ENCODE measurements around the gene DIRAS1. TPM values are rescaled to one million over a fixed set of nuclear protein-coding genes. Genes with fewer than 3 reads are reported as not detected.

DIRAS1 gene
- total and polyA plus RNA-seq, 2 experiments from 2014 or later: 2.8 to 18.6 TPM

DNA sequence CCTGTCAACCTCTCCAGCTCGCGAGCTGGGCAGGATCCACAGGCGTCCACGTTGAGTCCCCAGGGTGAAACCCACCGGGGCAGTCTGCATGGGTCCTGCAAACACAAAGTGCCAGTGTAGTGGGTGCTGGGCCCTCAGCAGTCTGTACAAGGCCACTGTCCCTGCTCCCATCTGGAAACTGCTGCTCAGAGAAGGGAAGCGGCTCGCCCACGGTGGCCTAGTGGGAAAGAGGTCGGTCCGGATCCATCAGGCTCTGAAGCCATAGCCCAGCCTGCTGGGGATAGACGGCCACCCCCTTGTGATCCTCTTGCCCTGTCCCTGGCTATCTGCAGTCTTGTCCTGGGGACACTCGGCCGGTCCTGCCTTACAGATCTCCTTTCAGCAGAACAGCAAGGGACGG, 2.6 kb upstream of the DIRAS1 start:
- H3K27ac ChIP-seq (ENCODE audit: low read depth): no peak overlapping the region
- no peaks in the 10 kb centered on the region for H4K20me1 ChIP-seq (replicated peaks; ENCODE audit: insufficient read depth)

More for the DNA sequence above, 2.6 kb upstream of the DIRAS1 start:
- Histone ChIP-seq H3F3A (replicated peaks; ENCODE audit: low read depth) (0 out of 2 replicates have a peak, but pooled peaks cover 5% of the 10 kb centered on the region), H3K36me3 (ENCODE audit: insufficient read depth) (no peaks in the 10 kb centered on the region), H3K27me3 (ENCODE audit: insufficient read depth) (0 out of 2 replicates have a peak, but pooled peaks cover 6% of the 10 kb centered on the region), H3K4me2 (no peak overlapping the region), H3K9me2 (ENCODE audit: insufficient read depth) (no peaks in the 10 kb centered on the region), H2AFZ (no peak overlapping the region), H3K4me3 (no peak overlapping the region), H3K79me2 (replicated peaks; ENCODE audit: insufficient read depth) (no peaks in the 10 kb centered on the region), H3K4me1 (ENCODE audit: insufficient read depth) (peaks cover 11% of the 10 kb centered on the region; the same call in 1 of the 2 replicates)
- Mint-ChIP-seq H3K4me1 (peaks cover 19% of the 10 kb centered on the region), H3K36me3 (ENCODE audit: low read depth) (peaks cover 3% of the 10 kb centered on the region; the same call in 1 of the 3 replicates), H3K9me3 (no peaks in the 10 kb centered on the region), H3K27me3 (ENCODE audit: insufficient read depth, low read depth, poor library complexity) (peaks cover 34% of the 10 kb centered on the region), H3K27ac (no peak overlapping the region), H3K4me3 (no peak overlapping the region)
- DNase-seq (ENCODE audit: low spot score): no peak
- TF ChIP-seq ZNF331 (CRISPR knock-in tag; IDR thresholded peaks at IDR 0.05; ENCODE audit: low read depth) (no peak), JUNB (IDR thresholded peaks at IDR 0.05; ENCODE audit: unreplicated experiment) (no peak), NANOG (IDR thresholded peaks at IDR 0.05; ENCODE audit: borderline replicate concordance) (no peak), ZNF114 (CRISPR knock-in tag; IDR thresholded peaks at IDR 0.05) (no peak), CREB1 (CRISPR knock-in tag; IDR thresholded peaks at IDR 0.05; ENCODE audit: low read depth) (no peak), EZH2 (IDR thresholded peaks at IDR 0.05; ENCODE audit: low read depth, unreplicated experiment) (no peak), STAT1 (IDR thresholded peaks at IDR 0.05; ENCODE audit: unreplicated experiment) (no peak), EZH2phosphoT487 (IDR thresholded peaks at IDR 0.05; ENCODE audit: unreplicated experiment) (no peak), POLR2AphosphoS5 (IDR thresholded peaks at IDR 0.05; ENCODE audit: low read depth) (no peak)
- TF ChIP-seq, protein P1, sequence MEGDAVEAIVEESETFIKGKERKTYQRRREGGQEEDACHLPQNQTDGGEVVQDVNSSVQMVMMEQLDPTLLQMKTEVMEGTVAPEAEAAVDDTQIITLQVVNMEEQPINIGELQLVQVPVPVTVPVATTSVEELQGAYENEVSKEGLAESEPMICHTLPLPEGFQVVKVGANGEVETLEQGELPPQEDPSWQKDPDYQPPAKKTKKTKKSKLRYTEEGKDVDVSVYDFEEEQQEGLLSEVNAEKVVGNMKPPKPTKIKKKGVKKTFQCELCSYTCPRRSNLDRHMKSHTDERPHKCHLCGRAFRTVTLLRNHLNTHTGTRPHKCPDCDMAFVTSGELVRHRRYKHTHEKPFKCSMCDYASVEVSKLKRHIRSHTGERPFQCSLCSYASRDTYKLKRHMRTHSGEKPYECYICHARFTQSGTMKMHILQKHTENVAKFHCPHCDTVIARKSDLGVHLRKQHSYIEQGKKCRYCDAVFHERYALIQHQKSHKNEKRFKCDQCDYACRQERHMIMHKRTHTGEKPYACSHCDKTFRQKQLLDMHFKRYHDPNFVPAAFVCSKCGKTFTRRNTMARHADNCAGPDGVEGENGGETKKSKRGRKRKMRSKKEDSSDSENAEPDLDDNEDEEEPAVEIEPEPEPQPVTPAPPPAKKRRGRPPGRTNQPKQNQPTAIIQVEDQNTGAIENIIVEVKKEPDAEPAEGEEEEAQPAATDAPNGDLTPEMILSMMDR (conservative IDR thresholded peaks at IDR 0.05; ENCODE audit: low read depth in 2 of 2): no peak
- TF ChIP-seq, protein P2, sequence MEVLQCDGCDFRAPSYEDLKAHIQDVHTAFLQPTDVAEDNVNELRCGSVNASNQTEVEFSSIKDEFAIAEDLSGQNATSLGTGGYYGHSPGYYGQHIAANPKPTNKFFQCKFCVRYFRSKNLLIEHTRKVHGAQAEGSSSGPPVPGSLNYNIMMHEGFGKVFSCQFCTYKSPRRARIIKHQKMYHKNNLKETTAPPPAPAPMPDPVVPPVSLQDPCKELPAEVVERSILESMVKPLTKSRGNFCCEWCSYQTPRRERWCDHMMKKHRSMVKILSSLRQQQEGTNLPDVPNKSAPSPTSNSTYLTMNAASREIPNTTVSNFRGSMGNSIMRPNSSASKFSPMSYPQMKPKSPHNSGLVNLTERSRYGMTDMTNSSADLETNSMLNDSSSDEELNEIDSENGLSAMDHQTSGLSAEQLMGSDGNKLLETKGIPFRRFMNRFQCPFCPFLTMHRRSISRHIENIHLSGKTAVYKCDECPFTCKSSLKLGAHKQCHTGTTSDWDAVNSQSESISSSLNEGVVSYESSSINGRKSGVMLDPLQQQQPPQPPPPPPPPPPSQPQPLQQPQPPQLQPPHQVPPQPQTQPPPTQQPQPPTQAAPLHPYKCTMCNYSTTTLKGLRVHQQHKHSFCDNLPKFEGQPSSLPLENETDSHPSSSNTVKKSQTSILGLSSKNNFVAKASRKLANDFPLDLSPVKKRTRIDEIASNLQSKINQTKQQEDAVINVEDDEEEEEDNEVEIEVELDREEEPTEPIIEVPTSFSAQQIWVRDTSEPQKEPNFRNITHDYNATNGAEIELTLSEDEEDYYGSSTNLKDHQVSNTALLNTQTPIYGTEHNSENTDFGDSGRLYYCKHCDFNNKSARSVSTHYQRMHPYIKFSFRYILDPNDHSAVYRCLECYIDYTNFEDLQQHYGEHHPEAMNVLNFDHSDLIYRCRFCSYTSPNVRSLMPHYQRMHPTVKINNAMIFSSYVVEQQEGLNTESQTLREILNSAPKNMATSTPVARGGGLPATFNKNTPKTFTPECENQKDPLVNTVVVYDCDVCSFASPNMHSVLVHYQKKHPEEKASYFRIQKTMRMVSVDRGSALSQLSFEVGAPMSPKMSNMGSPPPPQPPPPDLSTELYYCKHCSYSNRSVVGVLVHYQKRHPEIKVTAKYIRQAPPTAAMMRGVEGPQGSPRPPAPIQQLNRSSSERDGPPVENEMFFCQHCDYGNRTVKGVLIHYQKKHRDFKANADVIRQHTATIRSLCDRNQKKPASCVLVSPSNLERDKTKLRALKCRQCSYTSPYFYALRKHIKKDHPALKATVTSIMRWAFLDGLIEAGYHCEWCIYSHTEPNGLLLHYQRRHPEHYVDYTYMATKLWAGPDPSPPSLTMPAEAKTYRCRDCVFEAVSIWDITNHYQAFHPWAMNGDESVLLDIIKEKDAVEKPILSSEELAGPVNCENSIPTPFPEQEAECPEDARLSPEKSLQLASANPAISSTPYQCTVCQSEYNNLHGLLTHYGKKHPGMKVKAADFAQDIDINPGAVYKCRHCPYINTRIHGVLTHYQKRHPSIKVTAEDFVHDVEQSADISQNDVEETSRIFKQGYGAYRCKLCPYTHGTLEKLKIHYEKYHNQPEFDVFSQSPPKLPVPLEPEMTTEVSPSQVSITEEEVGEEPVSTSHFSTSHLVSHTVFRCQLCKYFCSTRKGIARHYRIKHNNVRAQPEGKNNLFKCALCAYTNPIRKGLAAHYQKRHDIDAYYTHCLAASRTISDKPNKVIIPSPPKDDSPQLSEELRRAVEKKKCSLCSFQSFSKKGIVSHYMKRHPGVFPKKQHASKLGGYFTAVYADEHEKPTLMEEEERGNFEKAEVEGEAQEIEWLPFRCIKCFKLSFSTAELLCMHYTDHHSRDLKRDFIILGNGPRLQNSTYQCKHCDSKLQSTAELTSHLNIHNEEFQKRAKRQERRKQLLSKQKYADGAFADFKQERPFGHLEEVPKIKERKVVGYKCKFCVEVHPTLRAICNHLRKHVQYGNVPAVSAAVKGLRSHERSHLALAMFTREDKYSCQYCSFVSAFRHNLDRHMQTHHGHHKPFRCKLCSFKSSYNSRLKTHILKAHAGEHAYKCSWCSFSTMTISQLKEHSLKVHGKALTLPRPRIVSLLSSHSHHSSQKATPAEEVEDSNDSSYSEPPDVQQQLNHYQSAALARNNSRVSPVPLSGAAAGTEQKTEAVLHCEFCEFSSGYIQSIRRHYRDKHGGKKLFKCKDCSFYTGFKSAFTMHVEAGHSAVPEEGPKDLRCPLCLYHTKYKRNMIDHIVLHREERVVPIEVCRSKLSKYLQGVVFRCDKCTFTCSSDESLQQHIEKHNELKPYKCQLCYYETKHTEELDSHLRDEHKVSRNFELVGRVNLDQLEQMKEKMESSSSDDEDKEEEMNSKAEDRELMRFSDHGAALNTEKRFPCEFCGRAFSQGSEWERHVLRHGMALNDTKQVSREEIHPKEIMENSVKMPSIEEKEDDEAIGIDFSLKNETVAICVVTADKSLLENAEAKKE (CRISPR knock-in tag; IDR thresholded peaks at IDR 0.05): no peak
- TF ChIP-seq, protein P3, sequence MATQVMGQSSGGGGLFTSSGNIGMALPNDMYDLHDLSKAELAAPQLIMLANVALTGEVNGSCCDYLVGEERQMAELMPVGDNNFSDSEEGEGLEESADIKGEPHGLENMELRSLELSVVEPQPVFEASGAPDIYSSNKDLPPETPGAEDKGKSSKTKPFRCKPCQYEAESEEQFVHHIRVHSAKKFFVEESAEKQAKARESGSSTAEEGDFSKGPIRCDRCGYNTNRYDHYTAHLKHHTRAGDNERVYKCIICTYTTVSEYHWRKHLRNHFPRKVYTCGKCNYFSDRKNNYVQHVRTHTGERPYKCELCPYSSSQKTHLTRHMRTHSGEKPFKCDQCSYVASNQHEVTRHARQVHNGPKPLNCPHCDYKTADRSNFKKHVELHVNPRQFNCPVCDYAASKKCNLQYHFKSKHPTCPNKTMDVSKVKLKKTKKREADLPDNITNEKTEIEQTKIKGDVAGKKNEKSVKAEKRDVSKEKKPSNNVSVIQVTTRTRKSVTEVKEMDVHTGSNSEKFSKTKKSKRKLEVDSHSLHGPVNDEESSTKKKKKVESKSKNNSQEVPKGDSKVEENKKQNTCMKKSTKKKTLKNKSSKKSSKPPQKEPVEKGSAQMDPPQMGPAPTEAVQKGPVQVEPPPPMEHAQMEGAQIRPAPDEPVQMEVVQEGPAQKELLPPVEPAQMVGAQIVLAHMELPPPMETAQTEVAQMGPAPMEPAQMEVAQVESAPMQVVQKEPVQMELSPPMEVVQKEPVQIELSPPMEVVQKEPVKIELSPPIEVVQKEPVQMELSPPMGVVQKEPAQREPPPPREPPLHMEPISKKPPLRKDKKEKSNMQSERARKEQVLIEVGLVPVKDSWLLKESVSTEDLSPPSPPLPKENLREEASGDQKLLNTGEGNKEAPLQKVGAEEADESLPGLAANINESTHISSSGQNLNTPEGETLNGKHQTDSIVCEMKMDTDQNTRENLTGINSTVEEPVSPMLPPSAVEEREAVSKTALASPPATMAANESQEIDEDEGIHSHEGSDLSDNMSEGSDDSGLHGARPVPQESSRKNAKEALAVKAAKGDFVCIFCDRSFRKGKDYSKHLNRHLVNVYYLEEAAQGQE (IDR thresholded peaks at IDR 0.05; ENCODE audit: unreplicated experiment): no peak
- ATAC-seq: no peak

Measured in GM23338 (cell line).